ENCODE results near the gene STAT3. TPM values are rescaled to one million over a fixed set of nuclear protein-coding genes. Genes with fewer than 3 reads are reported as not detected.

Gene STAT3
- total and polyA plus RNA-seq, 2 donors (not counting 1 experiment from before 2014, with no cell fraction given), result 50.1 to 140 TPM

GRCh38 chr17:42279776-42280630, 108.2 kb downstream of the STAT3 start:
- Mint-ChIP-seq H3K27ac (no peak overlapping the region), H3K4me1 (peaks cover 18% of the 10 kb centered on the region), H3K27me3 (no peaks in the 10 kb centered on the region), H3K9me3 (ENCODE audit: insufficient read depth) (no peaks in the 10 kb centered on the region), H3K4me3 (no peak overlapping the region)
- Histone ChIP-seq H4K20me1 (ENCODE audit: control insufficient read depth, insufficient read depth, low read length, poor library complexity, severe bottlenecking) (no peaks in the 10 kb centered on the region), H2AFZ (ENCODE audit: insufficient read depth, low read depth, low read length, poor library complexity, severe bottlenecking) (no peak overlapping the region), H3K4me3 (ENCODE audit: control extremely low read depth in 1 of 5, extremely low read depth in 1 of 5, insufficient read depth in 1 of 5, low read depth in 2 of 5, low read length in 4 of 5) (no peak overlapping the region), H3K36me3 (replicated peaks in 1 of 2; ENCODE audit: control extremely low read depth in 1 of 2, control insufficient read depth in 1 of 2, extremely low read depth in 1 of 2, insufficient read depth in 2 of 2, low read length in 1 of 2) (no peaks in the 10 kb centered on the region), H3K9ac (ENCODE audit: low read length) (no peak overlapping the region), H3K4me1 (ENCODE audit: control insufficient read depth in 2 of 2, insufficient read depth in 2 of 2, low read length in 2 of 2) (peaks cover 7 to 15% of the 10 kb centered on the region in 2 donors), H3K79me2 (ENCODE audit: control insufficient read depth, insufficient read depth, low read length) (peaks cover 9% of the 10 kb centered on the region), H3K9me3 (ENCODE audit: control extremely low read depth in 1 of 3, control insufficient read depth in 2 of 3, insufficient read depth in 1 of 3, low read length in 2 of 3) (no peaks in the 10 kb centered on the region), H3K4me2 (replicated peaks; ENCODE audit: low read depth, low read length, poor library complexity, severe bottlenecking) (no peak overlapping the region), H3K27ac (ENCODE audit: low read length in 2 of 2) (no peak overlapping the region), H3K27me3 (replicated peaks in 1 of 4; ENCODE audit: control extremely low read depth in 1 of 4, control insufficient read depth in 3 of 4, insufficient read depth in 4 of 4, low read length in 3 of 4) (no peaks in the 10 kb centered on the region)
- WGBS (ENCODE audit: insufficient coverage), result 91% methylated on average over 4 of the region's 4 CpGs
- TF ChIP-seq CTCF (IDR thresholded peaks at IDR 0.05) (no peak), EZH2 (IDR thresholded peaks at IDR 0.05; ENCODE audit: borderline replicate concordance, insufficient read depth, low read depth, low read length, poor library complexity, severe bottlenecking) (no peak)
- intact Hi-C loops (cut with micrococcal nuclease), result loop anchor here (10.0 kb wide), 1 partner anchor 55 kb away; no protein-coding TSS in a partner anchor
- peak; percentile 3 for DNase-seq
- no peak for ATAC-seq (ENCODE audit: low read depth)
- ChIA-PET POLR2A (interaction anchor here (0.7 kb wide), 1 partner anchor 9 kb away, joined by 4 read pairs; no protein-coding TSS in a partner anchor), CTCF (interaction anchor here (0.6 to 1.3 kb wide), 3 partner anchors 58 to 255 kb away, joined by 3 to 5 read pairs (median 4); no protein-coding TSS in a partner anchor)

GRCh38 chr17:42277342-42277712, 110.9 kb downstream of the STAT3 start:
- H3K27ac ChIP-seq (ENCODE audit: low read length in 2 of 2), result no peak overlapping the region
- intact Hi-C loops (cut with micrococcal nuclease), result loop anchor here (10.0 kb wide), 1 partner anchor 53 kb away; no protein-coding TSS in a partner anchor
- TF ChIP-seq CTCF (IDR thresholded peaks at IDR 0.05) (no peak), EZH2 (IDR thresholded peaks at IDR 0.05; ENCODE audit: borderline replicate concordance, insufficient read depth, low read depth, low read length, poor library complexity, severe bottlenecking) (no peak)

More at GRCh38 chr17:42277342-42277712, 110.9 kb downstream of the STAT3 start:
- no peaks in the 10 kb centered on the region for H4K20me1 ChIP-seq (ENCODE audit: control insufficient read depth, insufficient read depth, low read length, poor library complexity, severe bottlenecking)
- no peaks in the 10 kb centered on the region for H3K27me3 ChIP-seq (replicated peaks in 1 of 4; ENCODE audit: control extremely low read depth in 1 of 4, control insufficient read depth in 3 of 4, insufficient read depth in 4 of 4, low read length in 3 of 4)
- Mint-ChIP-seq H3K27me3 (no peaks in the 10 kb centered on the region), H3K27ac (peak overlapping the region; percentile 76), H3K4me1 (peaks cover 41% of the 10 kb centered on the region), H3K4me3 (peak overlapping the region; percentile 83), H3K9me3 (ENCODE audit: insufficient read depth) (no peaks in the 10 kb centered on the region)
- 72% methylated on average over 3 of the region's 6 CpGs for WGBS (ENCODE audit: insufficient coverage)
- POLR2A ChIA-PET, result interaction anchor here (0.8 to 1.7 kb wide), 3 partner anchors 9 to 83 kb away, joined by 4 to 11 read pairs (median 7); partner anchors contain the start of genes GHDC and STAT5A
- H3K4me2 ChIP-seq (replicated peaks; ENCODE audit: low read depth, low read length, poor library complexity, severe bottlenecking), result peak overlapping the region; percentile 97
- CTCF ChIA-PET, result interaction anchor here (0.6 to 1.3 kb wide), 7 partner anchors 11 to 93 kb away, joined by 3 to 6 read pairs (median 4); partner anchors contain the start of gene STAT5A
- H2AFZ ChIP-seq (ENCODE audit: insufficient read depth, low read depth, low read length, poor library complexity, severe bottlenecking), result peak overlapping the region; percentile 95
- H3K79me2 ChIP-seq (ENCODE audit: control insufficient read depth, insufficient read depth, low read length), result peaks cover 35% of the 10 kb centered on the region
- no peaks in the 10 kb centered on the region for H3K9me3 ChIP-seq (ENCODE audit: control extremely low read depth in 1 of 3, control insufficient read depth in 2 of 3, insufficient read depth in 1 of 3, low read length in 2 of 3)
- peak overlapping the region; percentile 92 for H3K9ac ChIP-seq (ENCODE audit: low read length)
- peaks cover 28 to 29% of the 10 kb centered on the region in 2 donors for H3K4me1 ChIP-seq (ENCODE audit: control insufficient read depth in 2 of 2, insufficient read depth in 2 of 2, low read length in 2 of 2)
- H3K36me3 ChIP-seq (replicated peaks in 1 of 2; ENCODE audit: control extremely low read depth in 1 of 2, control insufficient read depth in 1 of 2, extremely low read depth in 1 of 2, insufficient read depth in 2 of 2, low read length in 1 of 2), result no peaks in the 10 kb centered on the region
- peak; percentile 27 for DNase-seq
- peak overlapping the region in 2 of 5 experiments; percentile 66 to 75 for H3K4me3 ChIP-seq (ENCODE audit: control extremely low read depth in 1 of 5, extremely low read depth in 1 of 5, insufficient read depth in 1 of 5, low read depth in 2 of 5, low read length in 4 of 5)
- no peak for ATAC-seq (ENCODE audit: low read depth)

Data from B cell (primary cell).